Measurements from ENCODE around the gene NOL9.

NOL9 gene

DNA sequence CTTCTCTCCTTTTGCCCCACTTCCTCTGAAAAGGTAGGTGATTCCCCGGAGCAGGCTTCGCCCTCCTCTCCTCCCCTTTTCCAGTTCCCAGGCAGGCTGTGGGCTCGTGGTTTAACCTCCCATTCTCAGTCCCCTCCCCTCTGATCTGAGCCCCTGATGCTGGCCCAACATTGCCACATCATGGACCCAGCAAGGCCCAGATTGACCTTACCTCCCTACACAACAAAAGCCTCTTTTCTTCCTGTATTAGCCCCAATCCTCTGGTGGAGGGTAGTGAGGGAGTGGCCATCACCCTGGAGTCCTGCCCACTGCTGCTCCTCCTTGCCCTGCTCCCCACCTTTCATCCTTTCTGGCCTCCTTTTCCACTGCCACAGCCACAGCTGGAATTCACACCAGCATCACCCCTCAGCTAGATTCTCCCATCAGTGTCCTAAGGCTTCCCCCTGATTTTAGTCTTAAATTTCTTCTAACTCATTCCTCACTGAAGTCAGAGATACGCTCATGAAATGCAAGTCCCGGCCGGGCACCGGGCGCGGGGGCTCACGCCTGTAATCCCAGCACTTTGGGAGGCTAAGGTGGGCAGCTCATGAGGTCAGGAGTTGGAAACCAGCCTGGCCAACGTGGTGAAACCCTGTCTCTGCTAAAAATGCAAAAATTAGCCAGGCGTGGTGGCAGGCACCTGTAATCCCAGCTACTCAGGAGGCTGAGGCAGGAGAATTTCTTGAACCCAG is 18.5 kb upstream of the NOL9 start:
- no peaks in the 10 kb centered on the region for H3K36me3 ChIP-seq (replicated peaks; ENCODE audit: low read depth, low read length)
- H3K4me2 ChIP-seq (ENCODE audit: low read length) = no peak overlapping the region
- no peak overlapping the region for H2AFZ ChIP-seq (ENCODE audit: low read depth, low read length)
- no peaks in the 10 kb centered on the region for H3K9me3 ChIP-seq (ENCODE audit: insufficient read depth, low read length)
- no peaks in the 10 kb centered on the region for H3K79me2 ChIP-seq (ENCODE audit: low read length)
- no peaks in the 10 kb centered on the region for H4K20me1 ChIP-seq (ENCODE audit: insufficient read depth, low read length)
- H3K27me3 ChIP-seq (ENCODE audit: low read depth, low read length) = no peaks in the 10 kb centered on the region
- H3K4me1 ChIP-seq (ENCODE audit: low read length) = no peaks in the 10 kb centered on the region
- H3K4me3 ChIP-seq (ENCODE audit: low read length) = no peak overlapping the region
- TF ChIP-seq CTCF (IDR thresholded peaks at IDR 0.05; ENCODE audit: low read depth, low read length) (no peak), EZH2phosphoT487 (IDR thresholded peaks at IDR 0.05; ENCODE audit: low read depth) (no peak)
- H3K9ac ChIP-seq (ENCODE audit: low read length) = no peak overlapping the region
- no peak overlapping the region for H3K27ac ChIP-seq (ENCODE audit: low read length)

GRCh38 chr1:6570987-6571386 is 16.7 kb upstream of the NOL9 start:
- TF ChIP-seq CTCF (IDR thresholded peaks at IDR 0.05; ENCODE audit: low read depth, low read length) = no peak
- TF ChIP-seq EZH2phosphoT487 (IDR thresholded peaks at IDR 0.05; ENCODE audit: low read depth) = no peak
- H2AFZ ChIP-seq (ENCODE audit: low read depth, low read length) = no peak overlapping the region
- no peak overlapping the region for H3K4me2 ChIP-seq (ENCODE audit: low read length)
- H3K36me3 ChIP-seq (replicated peaks; ENCODE audit: low read depth, low read length) = no peaks in the 10 kb centered on the region
- no peaks in the 10 kb centered on the region for H3K79me2 ChIP-seq (ENCODE audit: low read length)
- no peaks in the 10 kb centered on the region for H3K27me3 ChIP-seq (ENCODE audit: low read depth, low read length)
- no peak overlapping the region for H3K27ac ChIP-seq (ENCODE audit: low read length)
- no peaks in the 10 kb centered on the region for H4K20me1 ChIP-seq (ENCODE audit: insufficient read depth, low read length)
- H3K4me3 ChIP-seq (ENCODE audit: low read length) = no peak overlapping the region
- no peaks in the 10 kb centered on the region for H3K9me3 ChIP-seq (ENCODE audit: insufficient read depth, low read length)
- no peaks in the 10 kb centered on the region for H3K4me1 ChIP-seq (ENCODE audit: low read length)
- no peak overlapping the region for H3K9ac ChIP-seq (ENCODE audit: low read length)

DNA sequence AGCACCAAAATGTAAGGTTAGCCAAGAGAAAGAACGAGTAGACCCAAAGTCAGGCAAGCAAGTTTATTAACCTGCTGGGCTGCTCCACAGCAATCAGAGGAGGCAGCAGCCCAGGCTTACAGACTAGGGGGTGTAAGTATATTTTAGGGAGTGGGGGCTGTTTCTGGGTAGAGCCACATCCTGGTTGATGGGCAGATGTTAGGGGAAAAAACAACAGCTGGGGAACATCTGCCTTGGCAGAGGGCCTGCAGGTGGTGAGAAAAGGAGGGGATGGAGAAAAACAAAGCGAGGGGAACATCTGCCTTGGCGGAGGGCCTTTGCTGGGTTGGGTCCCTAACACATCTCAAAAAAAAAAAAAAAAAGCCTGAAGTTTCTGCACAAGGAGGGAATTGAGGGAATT is 15.8 kb upstream of the NOL9 start:
- Histone ChIP-seq H3K36me3 (replicated peaks; ENCODE audit: low read depth, low read length) (no peaks in the 10 kb centered on the region), H3K9ac (ENCODE audit: low read length) (no peak overlapping the region), H2AFZ (ENCODE audit: low read depth, low read length) (no peak overlapping the region), H3K9me3 (ENCODE audit: insufficient read depth, low read length) (no peaks in the 10 kb centered on the region), H3K4me1 (ENCODE audit: low read length) (no peaks in the 10 kb centered on the region), H3K27ac (ENCODE audit: low read length) (no peak overlapping the region), H3K79me2 (ENCODE audit: low read length) (no peaks in the 10 kb centered on the region), H4K20me1 (ENCODE audit: insufficient read depth, low read length) (no peaks in the 10 kb centered on the region), H3K4me2 (ENCODE audit: low read length) (no peak overlapping the region), H3K27me3 (ENCODE audit: low read depth, low read length) (no peaks in the 10 kb centered on the region; the same call in 1 of the 2 replicates), H3K4me3 (ENCODE audit: low read length) (no peak overlapping the region)
- TF ChIP-seq CTCF (IDR thresholded peaks at IDR 0.05; ENCODE audit: low read depth, low read length) = no peak
- TF ChIP-seq EZH2phosphoT487 (IDR thresholded peaks at IDR 0.05; ENCODE audit: low read depth) = no peak

DNA sequence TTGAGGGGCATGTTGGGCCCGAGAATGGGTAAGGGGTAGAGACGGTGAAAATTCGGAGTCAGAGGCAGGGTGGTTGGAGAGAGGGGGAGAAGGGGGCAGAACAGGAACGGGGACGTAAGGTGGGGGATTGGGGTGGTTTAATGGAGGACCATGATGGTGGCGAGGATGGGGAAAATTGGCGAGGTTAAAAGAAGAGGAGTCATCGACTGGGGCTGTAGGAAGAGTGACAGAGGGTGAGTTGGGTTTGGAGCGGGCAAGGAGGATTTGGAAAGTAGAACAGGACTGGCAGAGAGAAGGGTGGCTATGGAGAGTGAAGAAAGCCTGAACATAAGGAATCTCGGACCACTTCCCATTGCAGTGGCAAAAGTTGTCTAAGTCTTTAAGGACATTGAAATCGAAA is 14.7 kb upstream of the NOL9 start:
- Histone ChIP-seq H3K79me2 (ENCODE audit: low read length) (no peaks in the 10 kb centered on the region), H4K20me1 (ENCODE audit: insufficient read depth, low read length) (no peaks in the 10 kb centered on the region), H3K4me1 (ENCODE audit: low read length) (no peaks in the 10 kb centered on the region), H2AFZ (ENCODE audit: low read depth, low read length) (no peak overlapping the region), H3K27me3 (ENCODE audit: low read depth, low read length) (no peaks in the 10 kb centered on the region; the same call in 1 of the 2 replicates), H3K36me3 (replicated peaks; ENCODE audit: low read depth, low read length) (no peaks in the 10 kb centered on the region), H3K27ac (ENCODE audit: low read length) (no peak overlapping the region), H3K9ac (ENCODE audit: low read length) (no peak overlapping the region), H3K4me2 (ENCODE audit: low read length) (no peak overlapping the region), H3K4me3 (ENCODE audit: low read length) (no peak overlapping the region), H3K9me3 (ENCODE audit: insufficient read depth, low read length) (no peaks in the 10 kb centered on the region)
- TF ChIP-seq EZH2phosphoT487 (IDR thresholded peaks at IDR 0.05; ENCODE audit: low read depth) (no peak), CTCF (IDR thresholded peaks at IDR 0.05; ENCODE audit: low read depth, low read length) (no peak)
